CD4-positive, alpha-beta T cell treated with Interleukin-6 at 100 ng/mL for 8 hours (primary cell): ENCODE results near the gene MMP7.

Experiments used
- DNase-seq: peaks from one replicate; pipeline ENCODE4 v3.0.0-alpha.2; 2020; ENCODE audit warnings: mixed read lengths, low spot score

Gene MMP7

GRCh38 chr11:102494216-102494615 is 36.3 kb downstream of the MMP7 start:
- no peak for DNase-seq

GRCh38 chr11:102493524-102493923 is 37.0 kb downstream of the MMP7 start:
- DNase-seq, result no peak

- DNase-seq, result no peak
Observed at GRCh38 chr11:102491969-102492368, 38.6 kb downstream of the MMP7 start.

GRCh38 chr11:102489186-102490145 is 41.1 kb downstream of the MMP7 start:
- no peak for DNase-seq

- DNase-seq, result no peak
Observed at GRCh38 chr11:102488208-102488607, 42.3 kb downstream of the MMP7 start.

- no peak for DNase-seq
Observed at GRCh38 chr11:102487214-102487613, 43.3 kb downstream of the MMP7 start.

GRCh38 chr11:102486584-102486983 is 44.0 kb downstream of the MMP7 start:
- DNase-seq, result no peak

- DNase-seq, result no peak
Observed at GRCh38 chr11:102485095-102485722, 45.3 kb downstream of the MMP7 start.

- no peak for DNase-seq
Observed at GRCh38 chr11:102482433-102482832, 48.1 kb downstream of the MMP7 start.

GRCh38 chr11:102479733-102480132 is 50.8 kb downstream of the MMP7 start:
- DNase-seq, result no peak

GRCh38 chr11:102478673-102479299 is 51.8 kb downstream of the MMP7 start:
- no peak for DNase-seq

GRCh38 chr11:102476812-102477211 is 53.7 kb downstream of the MMP7 start:
- peak; percentile 47 for DNase-seq

- DNase-seq, result no peak
Observed at GRCh38 chr11:102476069-102476468, 54.5 kb downstream of the MMP7 start.

- DNase-seq, result peak; percentile 14
Observed at GRCh38 chr11:102473543-102473942, 57.0 kb downstream of the MMP7 start.

- DNase-seq, result no peak
Observed at GRCh38 chr11:102472127-102472526, 58.4 kb downstream of the MMP7 start.

- no peak for DNase-seq
Observed at GRCh38 chr11:102471474-102471873, 59.1 kb downstream of the MMP7 start.
